Measurements from ENCODE around the gene DYDC2. TPM values are rescaled to one million over a fixed set of nuclear protein-coding genes. Genes with fewer than 3 reads are reported as not detected.

DYDC2 gene
- total and polyA plus RNA-seq, 2 donors (not counting 1 experiment from before 2014, with no cell fraction given) = not detected

GRCh38 chr10:80318742-80319141 lies 37.8 kb upstream of the DYDC2 start:
- Histone ChIP-seq H3K9me3 (ENCODE audit: control insufficient read depth, insufficient read depth, low read depth, low read length) (no peaks in the 10 kb centered on the region), H4K20me1 (ENCODE audit: control insufficient read depth, extremely low read depth, insufficient read depth, low read length) (no peaks in the 10 kb centered on the region), H3K27ac (ENCODE audit: insufficient read depth, low read length) (no peak overlapping the region), H3K79me2 (ENCODE audit: control insufficient read depth, insufficient read depth, low read length) (no peaks in the 10 kb centered on the region), H3K9ac (ENCODE audit: insufficient read depth, low read length) (no peak overlapping the region), H3K4me2 (ENCODE audit: extremely low read depth, insufficient read depth, low read length) (no peak overlapping the region), H3K36me3 (ENCODE audit: control insufficient read depth, insufficient read depth, low read length) (no peaks in the 10 kb centered on the region), H3K27me3 (ENCODE audit: control insufficient read depth, insufficient read depth, low read length) (no peaks in the 10 kb centered on the region), H3K4me3 (replicated peaks in 1 of 4; ENCODE audit: control extremely low read depth in 1 of 4, insufficient read depth in 1 of 4, low read depth in 3 of 4, low read length in 4 of 4) (no peak overlapping the region), H3K4me1 (ENCODE audit: control insufficient read depth, extremely low read depth, insufficient read depth, low read length) (no peaks in the 10 kb centered on the region), H2AFZ (ENCODE audit: low read length) (no peak overlapping the region)
- no peak for TF ChIP-seq EZH2 (IDR thresholded peaks at IDR 0.05; ENCODE audit: low read length, missing control alignments)
- TF ChIP-seq, protein P1, sequence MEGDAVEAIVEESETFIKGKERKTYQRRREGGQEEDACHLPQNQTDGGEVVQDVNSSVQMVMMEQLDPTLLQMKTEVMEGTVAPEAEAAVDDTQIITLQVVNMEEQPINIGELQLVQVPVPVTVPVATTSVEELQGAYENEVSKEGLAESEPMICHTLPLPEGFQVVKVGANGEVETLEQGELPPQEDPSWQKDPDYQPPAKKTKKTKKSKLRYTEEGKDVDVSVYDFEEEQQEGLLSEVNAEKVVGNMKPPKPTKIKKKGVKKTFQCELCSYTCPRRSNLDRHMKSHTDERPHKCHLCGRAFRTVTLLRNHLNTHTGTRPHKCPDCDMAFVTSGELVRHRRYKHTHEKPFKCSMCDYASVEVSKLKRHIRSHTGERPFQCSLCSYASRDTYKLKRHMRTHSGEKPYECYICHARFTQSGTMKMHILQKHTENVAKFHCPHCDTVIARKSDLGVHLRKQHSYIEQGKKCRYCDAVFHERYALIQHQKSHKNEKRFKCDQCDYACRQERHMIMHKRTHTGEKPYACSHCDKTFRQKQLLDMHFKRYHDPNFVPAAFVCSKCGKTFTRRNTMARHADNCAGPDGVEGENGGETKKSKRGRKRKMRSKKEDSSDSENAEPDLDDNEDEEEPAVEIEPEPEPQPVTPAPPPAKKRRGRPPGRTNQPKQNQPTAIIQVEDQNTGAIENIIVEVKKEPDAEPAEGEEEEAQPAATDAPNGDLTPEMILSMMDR (conservative IDR thresholded peaks at IDR 0.05 in 1 of 2, IDR thresholded peaks at IDR 0.05 in 1 of 2; ENCODE audit: low read depth in 1 of 2, low read length in 2 of 2) = no peak
- DNase-seq (ENCODE audit: low read depth in 2 of 2) = no peak

DNA sequence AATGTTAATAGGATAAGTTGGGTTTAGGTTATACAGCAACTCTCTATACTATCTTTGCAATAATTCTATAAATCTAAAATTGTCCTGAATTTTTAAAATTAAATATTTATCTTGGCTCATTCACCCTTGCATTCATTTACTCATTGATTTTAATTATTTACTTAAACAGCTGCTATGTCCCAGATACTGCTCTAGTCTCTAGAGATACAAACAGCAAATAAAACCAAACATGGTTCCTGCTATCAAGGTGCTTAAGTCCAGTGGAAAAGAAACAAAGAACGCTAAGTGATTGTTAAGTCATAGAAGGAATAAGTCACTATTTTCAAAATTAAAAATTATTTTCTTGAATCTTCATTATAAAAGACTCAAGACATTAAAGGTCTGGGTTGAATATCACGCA lies 37.3 kb upstream of the DYDC2 start:
- Histone ChIP-seq H4K20me1 (ENCODE audit: control insufficient read depth, extremely low read depth, insufficient read depth, low read length) (no peaks in the 10 kb centered on the region), H3K79me2 (ENCODE audit: control insufficient read depth, insufficient read depth, low read length) (no peaks in the 10 kb centered on the region), H3K9me3 (ENCODE audit: control insufficient read depth, insufficient read depth, low read depth, low read length) (no peaks in the 10 kb centered on the region), H3K27me3 (ENCODE audit: control insufficient read depth, insufficient read depth, low read length) (no peaks in the 10 kb centered on the region), H3K9ac (ENCODE audit: insufficient read depth, low read length) (no peak overlapping the region), H3K27ac (ENCODE audit: insufficient read depth, low read length) (no peak overlapping the region), H3K36me3 (ENCODE audit: control insufficient read depth, insufficient read depth, low read length) (no peaks in the 10 kb centered on the region), H3K4me1 (ENCODE audit: control insufficient read depth, extremely low read depth, insufficient read depth, low read length) (no peaks in the 10 kb centered on the region), H3K4me2 (ENCODE audit: extremely low read depth, insufficient read depth, low read length) (no peak overlapping the region), H2AFZ (ENCODE audit: low read length) (no peak overlapping the region), H3K4me3 (replicated peaks in 1 of 4; ENCODE audit: control extremely low read depth in 1 of 4, insufficient read depth in 1 of 4, low read depth in 3 of 4, low read length in 4 of 4) (no peak overlapping the region)
- no peak for DNase-seq (ENCODE audit: low read depth in 2 of 2)
- TF ChIP-seq, protein P1 (conservative IDR thresholded peaks at IDR 0.05 in 1 of 2, IDR thresholded peaks at IDR 0.05 in 1 of 2; ENCODE audit: low read depth in 1 of 2, low read length in 2 of 2) = no peak
- TF ChIP-seq EZH2 (IDR thresholded peaks at IDR 0.05; ENCODE audit: low read length, missing control alignments) = no peak

- Histone ChIP-seq H3K27ac (ENCODE audit: insufficient read depth, low read length) (no peak overlapping the region), H3K9ac (ENCODE audit: insufficient read depth, low read length) (no peak overlapping the region), H3K36me3 (ENCODE audit: control insufficient read depth, insufficient read depth, low read length) (no peaks in the 10 kb centered on the region), H2AFZ (ENCODE audit: low read length) (no peak overlapping the region), H3K9me3 (ENCODE audit: control insufficient read depth, insufficient read depth, low read depth, low read length) (no peaks in the 10 kb centered on the region), H3K79me2 (ENCODE audit: control insufficient read depth, insufficient read depth, low read length) (no peaks in the 10 kb centered on the region), H4K20me1 (ENCODE audit: control insufficient read depth, extremely low read depth, insufficient read depth, low read length) (no peaks in the 10 kb centered on the region), H3K27me3 (ENCODE audit: control insufficient read depth, insufficient read depth, low read length) (no peaks in the 10 kb centered on the region), H3K4me3 (replicated peaks in 1 of 4; ENCODE audit: control extremely low read depth in 1 of 4, insufficient read depth in 1 of 4, low read depth in 3 of 4, low read length in 4 of 4) (no peak overlapping the region), H3K4me1 (ENCODE audit: control insufficient read depth, extremely low read depth, insufficient read depth, low read length) (no peaks in the 10 kb centered on the region), H3K4me2 (ENCODE audit: extremely low read depth, insufficient read depth, low read length) (no peak overlapping the region)
- TF ChIP-seq, protein P1 (conservative IDR thresholded peaks at IDR 0.05 in 1 of 2, IDR thresholded peaks at IDR 0.05 in 1 of 2; ENCODE audit: low read depth in 1 of 2, low read length in 2 of 2) = no peak
- no peak for TF ChIP-seq EZH2 (IDR thresholded peaks at IDR 0.05; ENCODE audit: low read length, missing control alignments)
- DNase-seq (ENCODE audit: low read depth in 2 of 2) = no peak
Measured at GRCh38 chr10:80319725-80320290, 36.8 kb upstream of the DYDC2 start.
